Measurements from ENCODE around the gene PAOX.

DNA sequence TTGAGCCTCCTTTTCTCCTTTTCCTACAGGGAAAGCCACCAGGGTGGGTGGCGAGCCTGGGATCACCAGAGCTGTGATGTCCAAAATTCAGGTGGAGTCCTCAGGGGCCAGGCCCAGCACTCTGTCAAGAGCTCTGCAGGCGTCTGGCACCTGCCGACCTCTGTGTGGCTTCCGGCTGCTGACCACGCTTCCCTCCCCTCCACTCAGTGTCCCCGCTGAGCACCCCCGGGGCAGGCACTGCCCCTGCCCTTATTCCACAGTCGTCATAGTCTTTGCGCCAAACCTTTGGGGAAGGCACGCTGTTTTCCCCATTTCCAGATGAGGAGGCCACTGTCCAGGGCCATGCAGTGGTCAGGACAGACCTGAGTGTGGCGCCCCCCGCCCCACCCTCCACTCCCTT is 22.4 kb downstream of the PAOX start:
- TF ChIP-seq MYC (CRISPR knock-in tag; IDR thresholded peaks at IDR 0.05; ENCODE audit: borderline replicate concordance), result no peak
- no peak for TF ChIP-seq ZFP82 (CRISPR knock-in tag; IDR thresholded peaks at IDR 0.05; ENCODE audit: borderline replicate concordance)
- TF ChIP-seq, protein P1, sequence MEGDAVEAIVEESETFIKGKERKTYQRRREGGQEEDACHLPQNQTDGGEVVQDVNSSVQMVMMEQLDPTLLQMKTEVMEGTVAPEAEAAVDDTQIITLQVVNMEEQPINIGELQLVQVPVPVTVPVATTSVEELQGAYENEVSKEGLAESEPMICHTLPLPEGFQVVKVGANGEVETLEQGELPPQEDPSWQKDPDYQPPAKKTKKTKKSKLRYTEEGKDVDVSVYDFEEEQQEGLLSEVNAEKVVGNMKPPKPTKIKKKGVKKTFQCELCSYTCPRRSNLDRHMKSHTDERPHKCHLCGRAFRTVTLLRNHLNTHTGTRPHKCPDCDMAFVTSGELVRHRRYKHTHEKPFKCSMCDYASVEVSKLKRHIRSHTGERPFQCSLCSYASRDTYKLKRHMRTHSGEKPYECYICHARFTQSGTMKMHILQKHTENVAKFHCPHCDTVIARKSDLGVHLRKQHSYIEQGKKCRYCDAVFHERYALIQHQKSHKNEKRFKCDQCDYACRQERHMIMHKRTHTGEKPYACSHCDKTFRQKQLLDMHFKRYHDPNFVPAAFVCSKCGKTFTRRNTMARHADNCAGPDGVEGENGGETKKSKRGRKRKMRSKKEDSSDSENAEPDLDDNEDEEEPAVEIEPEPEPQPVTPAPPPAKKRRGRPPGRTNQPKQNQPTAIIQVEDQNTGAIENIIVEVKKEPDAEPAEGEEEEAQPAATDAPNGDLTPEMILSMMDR (CRISPR knock-in tag; IDR thresholded peaks at IDR 0.05), result no peak
- TF ChIP-seq RBM39 (IDR thresholded peaks at IDR 0.05; ENCODE audit: low read depth, low read length, poor library complexity, severe bottlenecking), result no peak
- TF ChIP-seq ZNF225 (CRISPR knock-in tag; IDR thresholded peaks at IDR 0.05), result no peak
- TF ChIP-seq, protein P2, sequence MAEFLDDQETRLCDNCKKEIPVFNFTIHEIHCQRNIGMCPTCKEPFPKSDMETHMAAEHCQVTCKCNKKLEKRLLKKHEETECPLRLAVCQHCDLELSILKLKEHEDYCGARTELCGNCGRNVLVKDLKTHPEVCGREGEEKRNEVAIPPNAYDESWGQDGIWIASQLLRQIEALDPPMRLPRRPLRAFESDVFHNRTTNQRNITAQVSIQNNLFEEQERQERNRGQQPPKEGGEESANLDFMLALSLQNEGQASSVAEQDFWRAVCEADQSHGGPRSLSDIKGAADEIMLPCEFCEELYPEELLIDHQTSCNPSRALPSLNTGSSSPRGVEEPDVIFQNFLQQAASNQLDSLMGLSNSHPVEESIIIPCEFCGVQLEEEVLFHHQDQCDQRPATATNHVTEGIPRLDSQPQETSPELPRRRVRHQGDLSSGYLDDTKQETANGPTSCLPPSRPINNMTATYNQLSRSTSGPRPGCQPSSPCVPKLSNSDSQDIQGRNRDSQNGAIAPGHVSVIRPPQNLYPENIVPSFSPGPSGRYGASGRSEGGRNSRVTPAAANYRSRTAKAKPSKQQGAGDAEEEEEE (CRISPR knock-in tag; IDR thresholded peaks at IDR 0.05; ENCODE audit: borderline replicate concordance), result no peak
- TF ChIP-seq SKI (IDR thresholded peaks at IDR 0.05; ENCODE audit: partially characterized antibody), result no peak
- no peak for TF ChIP-seq HES4 (CRISPR knock-in tag; IDR thresholded peaks at IDR 0.05; ENCODE audit: borderline replicate concordance)
- no peak for TF ChIP-seq ZNF350 (CRISPR knock-in tag; IDR thresholded peaks at IDR 0.05; ENCODE audit: borderline replicate concordance, low read depth)
- TF ChIP-seq RFX1 (IDR thresholded peaks at IDR 0.05), result no peak
- no peak for TF ChIP-seq TCF7L2 (IDR thresholded peaks at IDR 0.05; ENCODE audit: low read depth, low read length)

All from HepG2 (cell line).